H1 (cell line): ENCODE results near the gene FCN2. TPM values are rescaled to one million over a fixed set of nuclear protein-coding genes. Genes with fewer than 3 reads are reported as not detected.

Source experiments
- CTCF ChIA-PET: fragments of 300-600 bp; sonication (Branson Sonifier 250); formaldehyde crosslinking; loops from one replicate; lab custom pipeline; 2021; ENCODE audit not compliant: partially characterized antibody; lab: Charles Lee
- POLR2A ChIA-PET: fragments of 300-600 bp; sonication (Branson Sonifier 250); formaldehyde crosslinking; loops from one replicate; lab custom pipeline; 2021; ENCODE audit warnings: inconsistent platforms; ENCODE audit not compliant: partially characterized antibody; lab: Charles Lee
- DNase-seq, 2 experiments: peaks; one replicate each; pipeline versions ENCODE4 v3.0.0 to v3.0.0-alpha.2; 2010 to 2022; ENCODE audit warnings: low spot score in 2 of 2, low read depth in 1 of 2, mixed read lengths in 1 of 2
- FAIRE-seq: peaks from 2 replicates; lab custom pipeline; 2011; peaks lifted over from hg19 to GRCh38; lab: Jason Lieb, UNC
- H2AFZ ChIP-seq: 2 replicates; pipeline ENCODE4 v1.8.1; 2012; ENCODE audit warnings: low read length, inconsistent platforms
- H2AK5ac ChIP-seq: 2 replicates; pipeline ENCODE4 v1.6.1; 2013; ENCODE audit warnings: low read depth, low read length
- H2BK120ac ChIP-seq: replicated peaks from 2 replicates; pipeline ENCODE3; 2013; ENCODE audit warnings: low read depth, low read length, inconsistent platforms
- H2BK12ac ChIP-seq: 2 replicates; pipeline ENCODE4 v1.6.1; 2013; ENCODE audit warnings: low read depth, low read length
- H2BK15ac ChIP-seq: 2 replicates; pipeline ENCODE4 v1.6.1; 2013; ENCODE audit warnings: low read length
- H2BK20ac ChIP-seq: 2 replicates; pipeline ENCODE4 v1.6.1; 2013; ENCODE audit warnings: low read length
- H2BK5ac ChIP-seq: 2 replicates; pipeline ENCODE4 v1.6.1; 2013; ENCODE audit warnings: low read depth, low read length
- H3K14ac ChIP-seq: 2 replicates; pipeline ENCODE4 v1.6.1; 2013; ENCODE audit warnings: inconsistent platforms; ENCODE audit not compliant: insufficient read length
- H3K18ac ChIP-seq: 2 replicates; pipeline ENCODE4 v1.6.1; 2013; ENCODE audit warnings: low read length; ENCODE audit errors: extremely low read depth
- H3K23ac ChIP-seq: 2 replicates; pipeline ENCODE4 v1.6.1; 2013; ENCODE audit warnings: inconsistent platforms; ENCODE audit not compliant: insufficient read length
- H3K23me2 ChIP-seq: 2 replicates; pipeline ENCODE4 v1.6.1; 2013; ENCODE audit warnings: low read depth, low read length
- H3K27ac ChIP-seq: 2 replicates; pipeline ENCODE4 v1.6.1; 2011; ENCODE audit warnings: low read depth, low read length, inconsistent platforms
- H3K27me3 ChIP-seq, 4 experiments: replicated peaks in 1 of 4; 1 replicate in 1 of 4; 2 replicates in 3 of 4; pipeline versions ENCODE4 v1.6.1 to v1.8.1; 2011 to 2013; ENCODE audit warnings: low read length in 3 of 4, mild to moderate bottlenecking in 3 of 4, inconsistent platforms in 2 of 4, mixed read lengths in 2 of 4, moderate library complexity in 1 of 4; ENCODE audit not compliant: control insufficient read depth in 3 of 4, insufficient read depth in 3 of 4; ENCODE audit errors: extremely low read depth in 1 of 4
- H3K36me3 ChIP-seq, 4 experiments: 2 replicates each; pipeline versions ENCODE4 v1.6.1 to v1.8.1; 2011 to 2013; ENCODE audit warnings: mild to moderate bottlenecking in 4 of 4, low read length in 3 of 4, moderate library complexity in 2 of 4, control low read depth in 1 of 4, inconsistent platforms in 1 of 4; ENCODE audit not compliant: insufficient read depth in 4 of 4, control insufficient read depth in 2 of 4
- H3K4ac ChIP-seq: replicated peaks from 2 replicates; pipeline ENCODE3; 2013; ENCODE audit warnings: low read length, low read depth, mixed read lengths, inconsistent platforms; ENCODE audit not compliant: insufficient read length
- H3K4me1 ChIP-seq, 4 experiments: replicated peaks in 1 of 4; 1 replicate in 1 of 4; 2 replicates in 3 of 4; pipeline versions ENCODE4 v1.6.1 to v1.8.1; 2011 to 2013; ENCODE audit warnings: low read length in 3 of 4, inconsistent platforms in 2 of 4, mixed read lengths in 1 of 4; ENCODE audit not compliant: insufficient read depth in 4 of 4, control insufficient read depth in 3 of 4
- H3K4me2 ChIP-seq, 2 experiments: 2 replicates each; pipeline versions ENCODE4 v1.6.1 to v1.8.1; 2011 to 2013; ENCODE audit warnings: low read depth in 2 of 2, low read length in 2 of 2, control low read depth in 1 of 2, inconsistent platforms in 1 of 2, mild to moderate bottlenecking in 1 of 2; ENCODE audit not compliant: insufficient read depth in 1 of 2
- H3K4me3 ChIP-seq, 4 experiments: fragments of 200-600, 300-600 bp in 1 of 4; sonication (generic), shearing (Covaris generic), sonication (Bioruptor Twin) in 1 of 4; 2 replicates each; pipeline versions ENCODE4 v1.5.1 to v1.8.1; 2011 to 2016; ENCODE audit warnings: low read length in 4 of 4, low read depth in 3 of 4, control low read depth in 2 of 4, inconsistent platforms in 2 of 4, mild to moderate bottlenecking in 2 of 4, mixed read lengths in 1 of 4, moderate library complexity in 1 of 4; ENCODE audit not compliant: insufficient read depth in 2 of 4; ENCODE audit errors: extremely low read depth in 1 of 4
- H3K56ac ChIP-seq: replicated peaks from 2 replicates; pipeline ENCODE3; 2013; ENCODE audit warnings: low read depth, mild to moderate bottlenecking, mixed read lengths, low read length, inconsistent platforms; ENCODE audit not compliant: insufficient read length
- H3K79me1 ChIP-seq: 2 replicates; pipeline ENCODE4 v1.6.1; 2013; ENCODE audit warnings: low read depth, low read length, control low read depth
- H3K79me2 ChIP-seq, 2 experiments: 2 replicates each; pipeline versions ENCODE4 v1.6.1 to v1.8.1; 2012 to 2013; ENCODE audit warnings: low read length in 2 of 2, mild to moderate bottlenecking in 2 of 2, inconsistent platforms in 1 of 2; ENCODE audit not compliant: insufficient read depth in 2 of 2, control insufficient read depth in 1 of 2
- H3K9ac ChIP-seq, 4 experiments: replicated peaks in 1 of 4; 1 replicate in 1 of 4; 2 replicates in 3 of 4; pipeline versions ENCODE4 v1.6.1 to v1.8.1; 2011 to 2013; ENCODE audit warnings: low read depth in 3 of 4, low read length in 3 of 4, control low read depth in 2 of 4, mild to moderate bottlenecking in 2 of 4, moderate library complexity in 2 of 4, inconsistent platforms in 1 of 4; ENCODE audit errors: extremely low read depth in 1 of 4
- H3K9me3 ChIP-seq, 2 experiments: 2 replicates each; pipeline versions ENCODE4 v1.6.1 to v1.8.1; 2012 to 2013; ENCODE audit warnings: mild to moderate bottlenecking in 2 of 2, moderate library complexity in 2 of 2, control low read depth in 1 of 2, inconsistent platforms in 1 of 2, low read depth in 1 of 2, low read length in 1 of 2, mixed read lengths in 1 of 2; ENCODE audit not compliant: insufficient read depth in 2 of 2
- H4K20me1 ChIP-seq, 2 experiments: replicated peaks in 1 of 2; 2 replicates each; pipeline versions ENCODE3 to v1.8.1; 2011 to 2013; ENCODE audit warnings: inconsistent platforms in 2 of 2, low read length in 2 of 2, mild to moderate bottlenecking in 1 of 2; ENCODE audit not compliant: insufficient read depth in 2 of 2, control insufficient read depth in 1 of 2
- H4K5ac ChIP-seq: 2 replicates; pipeline ENCODE4 v1.6.1; 2013; ENCODE audit warnings: low read length, low read depth, mixed read lengths, inconsistent platforms; ENCODE audit not compliant: insufficient read length
- H4K8ac ChIP-seq: 2 replicates; pipeline ENCODE4 v1.8.0; 2013; ENCODE audit warnings: mild to moderate bottlenecking, moderate library complexity, low read length, inconsistent platforms; ENCODE audit not compliant: insufficient read depth; ENCODE audit errors: extremely low read depth
- H4K91ac ChIP-seq: replicated peaks from 2 replicates; pipeline ENCODE3; 2013; ENCODE audit warnings: low read length, mixed read lengths, inconsistent platforms; ENCODE audit not compliant: insufficient read length
- BACH1 ChIP-seq: IDR thresholded peaks from 2 replicates; pipeline ENCODE4 v1.6.1; 2012; ENCODE audit warnings: low read length, improper control_type of control experiment
- CHD2 ChIP-seq: IDR thresholded peaks from 2 replicates; pipeline ENCODE4 v1.6.1; 2012; ENCODE audit warnings: low read length, improper control_type of control experiment
- CREB1 ChIP-seq: IDR thresholded peaks from 2 replicates; pipeline ENCODE4 v1.6.1; 2012; ENCODE audit warnings: inconsistent platforms
- EP300 ChIP-seq, 2 experiments: IDR thresholded peaks; 1 replicate in 1 of 2; 2 replicates in 1 of 2; pipeline ENCODE4 v1.6.1; 2011 to 2012; ENCODE audit warnings: low read depth in 2 of 2, low read length in 2 of 2, mild to moderate bottlenecking in 2 of 2, borderline replicate concordance in 1 of 2, inconsistent platforms in 1 of 2, moderate library complexity in 1 of 2
- HDAC2 ChIP-seq, 2 experiments: fragments of 300-600 bp in 1 of 2; sonication (generic) in 1 of 2; IDR thresholded peaks; 2 replicates each; pipeline ENCODE4 v1.6.1; 2011 to 2012; ENCODE audit warnings: low read depth in 2 of 2, low read length in 2 of 2, mild to moderate bottlenecking in 2 of 2, moderate library complexity in 2 of 2, borderline replicate concordance in 1 of 2, inconsistent platforms in 1 of 2
- JUND ChIP-seq: IDR thresholded peaks from 2 replicates; pipeline ENCODE4 v1.6.1; 2011; ENCODE audit warnings: mild to moderate bottlenecking, improper control_type of control experiment, low read length
- MAFK ChIP-seq: IDR thresholded peaks from 2 replicates; pipeline ENCODE4 v1.6.1; 2012; ENCODE audit warnings: low read depth, mild to moderate bottlenecking, improper control_type of control experiment, low read length
- POLR2A ChIP-seq, 2 experiments: IDR thresholded peaks; 1 replicate in 1 of 2; 2 replicates in 1 of 2; pipeline ENCODE4 v1.6.1; 2011; ENCODE audit warnings: low read depth in 2 of 2, low read length in 2 of 2, mild to moderate bottlenecking in 2 of 2; ENCODE audit errors: control extremely low read depth in 1 of 2
- RAD21 ChIP-seq, 2 experiments: IDR thresholded peaks in 1 of 2; conservative IDR thresholded peaks in 1 of 2; 2 replicates each; pipeline ENCODE4 v1.6.1; 2011; ENCODE audit warnings: low read depth in 2 of 2, low read length in 2 of 2, improper control_type of control experiment in 1 of 2, inconsistent platforms in 1 of 2, mild to moderate bottlenecking in 1 of 2, moderate library complexity in 1 of 2
- SRF ChIP-seq: IDR thresholded peaks from 2 replicates; pipeline ENCODE4 v1.6.1; 2011; ENCODE audit warnings: mild to moderate bottlenecking, low read depth, low read length, moderate library complexity
- TAF1 ChIP-seq: IDR thresholded peaks from 2 replicates; pipeline ENCODE4 v1.6.1; 2011; ENCODE audit warnings: mild to moderate bottlenecking, low read depth, low read length
- TAF7 ChIP-seq: optimal IDR thresholded peaks from 2 replicates; pipeline ENCODE3; 2011; ENCODE audit warnings: low read depth, mild to moderate bottlenecking, inconsistent platforms, low read length, moderate library complexity, borderline replicate concordance
- WGBS, 2 experiments: shearing (Covaris generic) in 1 of 2; methylation state at CpG; one replicate each; pipeline versions ENCODE4 v1.1.6 to v1.1.7; 2013 to 2015; ENCODE audit warnings: low lambda C conversion rate in 2 of 2, mixed read lengths in 2 of 2, inconsistent platforms in 1 of 2, low coverage in 1 of 2, missing lambda C conversion rate in 1 of 2; ENCODE audit not compliant: insufficient replicate concordance in 2 of 2, insufficient coverage in 1 of 2, insufficient read length in 1 of 2; ENCODE audit errors: extremely low coverage in 1 of 2, missing lambda C conversion rate in 1 of 2; 5-methylcytosine and 5-hydroxymethylcytosine counted together
- polyA plus RNA-seq, 7 experiments: library from polyadenylated mRNA; depleted of rRNA in 3 of 7; stranded (reverse) in 5 of 7; unstranded in 2 of 7; fragments of >200 nt in 5 of 7; fragments of 200-250 nt in 2 of 7; gene quantifications; 1 replicate in 5 of 7; 2 replicates in 1 of 7; 4 replicates in 1 of 7; pipeline versions ENCODE4 v1.2.1 to v1.2.3, GENCODE V29; 2011 to 2013; ENCODE audit warnings: missing spikeins in 2 of 7, mixed read lengths in 2 of 7
- total RNA-seq: library from RNA; stranded (reverse); fragmentation: NEBNext Ultra II Directional; extraction: Animal tissue kit (Norgen Biotek cat#: 25700); gene quantifications from 2 replicates; pipeline ENCODE4 v1.2.1, GENCODE V29; 2021
- TF ChIP-seq, protein P1 (sequence below): IDR thresholded peaks from 2 replicates; pipeline ENCODE4 v1.6.1; 2012; ENCODE audit warnings: inconsistent platforms

Gene FCN2
- total and polyA plus RNA-seq, 2 of the 8 experiments (the other 6 are each of a cell fraction or from before 2014, with no cell fraction given), result not detected

DNA sequence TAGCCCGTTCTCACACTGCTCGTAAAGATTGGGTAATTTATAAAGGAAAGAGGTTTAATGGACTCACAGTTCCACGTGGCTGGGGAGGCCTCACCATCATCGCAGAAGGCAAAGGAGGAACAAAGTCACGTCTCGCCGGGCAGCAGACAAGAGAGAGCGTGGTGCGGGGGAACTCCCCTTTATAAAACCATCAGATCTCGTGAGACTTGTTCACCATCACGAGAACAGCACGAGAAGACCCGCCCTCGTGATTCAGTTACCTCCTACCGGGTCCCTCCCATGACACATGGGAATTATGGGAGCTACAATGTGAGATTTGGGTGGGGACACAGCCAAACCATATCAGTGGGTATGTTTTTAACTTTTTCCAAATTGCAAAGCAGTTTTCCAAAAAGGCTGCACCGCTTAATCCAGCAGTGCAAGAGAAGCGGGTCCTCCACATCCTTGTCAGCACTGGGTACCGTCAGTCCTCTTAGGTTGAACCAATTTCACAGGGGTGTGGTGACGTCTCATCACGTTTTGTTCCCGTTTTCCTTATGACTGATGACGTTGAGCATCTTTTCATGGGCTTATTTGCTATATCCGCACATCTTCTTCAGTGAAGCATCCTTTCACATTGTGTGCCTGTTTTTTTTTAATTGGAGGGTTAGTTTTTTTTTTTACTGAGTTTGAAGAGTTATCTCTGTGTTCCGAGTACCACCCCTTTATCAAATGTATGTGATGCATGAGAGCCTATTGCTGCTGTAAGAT is 8.0 kb upstream of the FCN2 start:
- Histone ChIP-seq H4K91ac (no peak overlapping the region), H4K8ac (no peak overlapping the region), H3K4me2 (no peak overlapping the region), H3K79me1 (no peaks in the 10 kb centered on the region), H2BK20ac (no peak overlapping the region), H3K56ac (no peak overlapping the region), H3K9ac (no peak overlapping the region), H2AK5ac (no peak overlapping the region), H3K4me1 (no peaks in the 10 kb centered on the region), H3K36me3 (no peaks in the 10 kb centered on the region), H3K4ac (no peak overlapping the region), H3K14ac (no peak overlapping the region), H3K27me3 (no peaks in the 10 kb centered on the region), H2BK5ac (no peak overlapping the region), H3K4me3 (no peak overlapping the region), H3K9me3 (no peaks in the 10 kb centered on the region; a peak in 1 of 4 replicates), H2BK12ac (no peak overlapping the region), H4K20me1 (no peaks in the 10 kb centered on the region), H2BK15ac (no peak overlapping the region), H3K18ac (no peak overlapping the region), H2BK120ac (no peak overlapping the region), H2AFZ (no peak overlapping the region), H3K23me2 (no peaks in the 10 kb centered on the region), H3K27ac (no peak overlapping the region), H3K23ac (no peak overlapping the region), H4K5ac (no peak overlapping the region), H3K79me2 (no peaks in the 10 kb centered on the region)
- CTCF ChIA-PET, result no interaction called here
- WGBS, 2 experiments, result 89% methylated on average over 24 of the region's 24 CpGs; no CpG with 5 or more reads in 1 of the 2 experiments
- no peak for DNase-seq
- POLR2A ChIA-PET, result no interaction called here
- FAIRE-seq, result no peak
- no peak for TF ChIP-seq EP300 (IDR thresholded peaks at IDR 0.05; ENCODE audit: borderline replicate concordance in 1 of 2, low read depth in 2 of 2, low read length in 2 of 2)
- no peak for TF ChIP-seq HDAC2 (IDR thresholded peaks at IDR 0.05; ENCODE audit: borderline replicate concordance in 1 of 2, low read depth in 2 of 2, low read length in 2 of 2)
- no peak for TF ChIP-seq TAF7
- TF ChIP-seq TAF1, result no peak
- TF ChIP-seq BACH1, result no peak
- TF ChIP-seq, protein P1, sequence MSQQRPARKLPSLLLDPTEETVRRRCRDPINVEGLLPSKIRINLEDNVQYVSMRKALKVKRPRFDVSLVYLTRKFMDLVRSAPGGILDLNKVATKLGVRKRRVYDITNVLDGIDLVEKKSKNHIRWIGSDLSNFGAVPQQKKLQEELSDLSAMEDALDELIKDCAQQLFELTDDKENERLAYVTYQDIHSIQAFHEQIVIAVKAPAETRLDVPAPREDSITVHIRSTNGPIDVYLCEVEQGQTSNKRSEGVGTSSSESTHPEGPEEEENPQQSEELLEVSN, result no peak
- TF ChIP-seq MAFK, result no peak
- no peak for TF ChIP-seq CREB1
- TF ChIP-seq CHD2, result no peak
- TF ChIP-seq JUND, result no peak
- no peak for TF ChIP-seq RAD21 (IDR thresholded peaks at IDR 0.05 in 1 of 2, conservative IDR thresholded peaks at IDR 0.05 in 1 of 2; ENCODE audit: low read depth in 2 of 2, low read length in 2 of 2)
- no peak for TF ChIP-seq SRF
- TF ChIP-seq POLR2A (IDR thresholded peaks at IDR 0.05; ENCODE audit: control extremely low read depth in 1 of 2, low read depth in 2 of 2, low read length in 2 of 2), result no peak
